CD4-positive, alpha-beta T cell (primary cell): ENCODE results near the gene CNNM1. TPM values are rescaled to one million over a fixed set of nuclear protein-coding genes. Genes with fewer than 3 reads are reported as not detected.

Source experiments
- ATAC-seq: fragments of 200-7000 bp; cut with Tn5 transposase; one replicate; pipeline ENCODE4 v1.10.0; 2022; ENCODE audit warnings: mild to moderate bottlenecking; ENCODE audit not compliant: poor library complexity
- CTCF ChIA-PET: fragments of 350-600 bp; sonication (Branson Sonifier 250); formaldehyde crosslinking; loops from one replicate; lab custom pipeline; 2021; ENCODE audit warnings: antibody characterized with exemption, inconsistent platforms; lab: Charles Lee
- POLR2A ChIA-PET: fragments of 350-600 bp; sonication (Branson Sonifier 250); formaldehyde crosslinking; loops from one replicate; lab custom pipeline; 2021; ENCODE audit warnings: antibody characterized with exemption, inconsistent platforms; lab: Charles Lee
- DNase-seq, 14 experiments: peaks; one replicate each; pipeline ENCODE4 v3.0.0-alpha.2; 2013 to 2020; ENCODE audit warnings: mixed read lengths in 2 of 14
- H3K27ac ChIP-seq, 2 donors: one replicate each; pipeline versions ENCODE4 v1.5.1 to v1.7.0; 2013; ENCODE audit warnings: low read length in 2 of 2, low read depth in 1 of 2, mild to moderate bottlenecking in 1 of 2
- H3K27me3 ChIP-seq, 2 experiments: 1 replicate in 1 of 2; 2 replicates in 1 of 2; pipeline versions ENCODE4 v1.6.1 to v1.7.0; 2013; ENCODE audit warnings: low read length in 2 of 2, control low read depth in 1 of 2, mild to moderate bottlenecking in 1 of 2, moderate library complexity in 1 of 2; ENCODE audit not compliant: insufficient read depth in 2 of 2, control insufficient read depth in 1 of 2
- H3K36me3 ChIP-seq: one replicate; pipeline ENCODE4 v1.6.1; 2013; ENCODE audit warnings: low read length, control low read depth; ENCODE audit not compliant: insufficient read depth
- H3K4me1 ChIP-seq: one replicate; pipeline ENCODE4 v1.6.1; 2013; ENCODE audit warnings: low read length, control low read depth; ENCODE audit not compliant: insufficient read depth
- H3K4me3 ChIP-seq: one replicate; pipeline ENCODE4 v1.5.1; 2013; ENCODE audit warnings: mild to moderate bottlenecking, low read length, moderate library complexity
- H3K9me3 ChIP-seq, 2 experiments: 1 replicate in 1 of 2; 2 replicates in 1 of 2; pipeline versions ENCODE4 v1.6.1 to v1.7.0; 2013; ENCODE audit warnings: low read length in 2 of 2, mild to moderate bottlenecking in 2 of 2, control low read depth in 1 of 2, moderate library complexity in 1 of 2; ENCODE audit not compliant: control insufficient read depth in 1 of 2, insufficient read depth in 1 of 2
- H3K27ac Mint-ChIP-seq: one replicate; pipeline ENCODE4 v1.8.0; 2020; ENCODE audit warnings: mixed read lengths
- H3K27me3 Mint-ChIP-seq: one replicate; pipeline ENCODE4 v1.8.0; 2021; ENCODE audit warnings: mixed read lengths
- H3K36me3 Mint-ChIP-seq: one replicate; pipeline ENCODE4 v1.8.0; 2021; ENCODE audit warnings: low read depth, mixed read lengths
- H3K4me1 Mint-ChIP-seq: one replicate; pipeline ENCODE4 v1.8.0; 2021; ENCODE audit warnings: low read depth, mixed read lengths
- H3K4me3 Mint-ChIP-seq: one replicate; pipeline ENCODE4 v1.8.0; 2020; ENCODE audit warnings: mild to moderate bottlenecking, mixed read lengths
- H3K9me3 Mint-ChIP-seq: one replicate; pipeline ENCODE4 v1.8.0; 2020; ENCODE audit warnings: mixed read lengths
- CTCF ChIP-seq: fragments of 200-600 bp; IDR thresholded peaks from one replicate; pipeline ENCODE4 v1.8.0; 2022; ENCODE audit warnings: antibody characterized with exemption, mild to moderate bottlenecking
- intact Hi-C, 2 experiments: fragments of 100-400 bp; cut with DNase I in 1 of 2; cut with micrococcal nuclease in 1 of 2; formaldehyde crosslinking; loops; one replicate each; pipeline versions ENCODE4 v1.15.1 to v1.9.0; 2023 to 2025; cut with DNase I, micrococcal nuclease
- total RNA-seq, 174 experiments: library from RNA in 2 of 174; stranded (reverse) in 2 of 174; gene quantifications; one replicate each; pipeline ENCODE4 v1.2.3 and lab custom pipeline; 2021 to 2026

The CNNM1 gene
- total RNA-seq, 2 experiments from 2014 or later = 0.16 to 0.17 TPM

- no peaks in the 10 kb centered on the region for H3K9me3 ChIP-seq
- peaks cover 9% of the 10 kb centered on the region for H3K4me1 ChIP-seq
- no peak overlapping the region for H3K4me3 ChIP-seq
- DNase-seq = no peak
- TF ChIP-seq CTCF = no peak
- Mint-ChIP-seq H3K27ac (no peak overlapping the region), H3K4me3 (peak overlapping the region; percentile 62), H3K36me3 (peaks cover 50% of the 10 kb centered on the region), H3K27me3 (no peaks in the 10 kb centered on the region), H3K4me1 (peaks cover 13% of the 10 kb centered on the region), H3K9me3 (no peaks in the 10 kb centered on the region)
- intact Hi-C loops = loop anchor here in 1 of 2 experiments (10.0 kb wide), 3 partner anchors 590 to 1930 kb away; partner anchors contain the start of genes ERLIN1, MMS19 and UBTD1
- no peaks in the 10 kb centered on the region for H3K27me3 ChIP-seq
- ChIA-PET POLR2A (no interaction called here), CTCF (interaction anchor here (3.4 kb wide), 1 partner anchor 11 kb away, joined by 7 read pairs; no protein-coding TSS in a partner anchor)
- no peak for ATAC-seq
- H3K27ac ChIP-seq = no peak overlapping the region
- peaks cover 5% of the 10 kb centered on the region for H3K36me3 ChIP-seq
Measured at GRCh38 chr10:99425204-99425603, 96.0 kb downstream of the CNNM1 start.

- intact Hi-C loops = loop anchor here in 1 of 2 experiments (10.0 kb wide), 3 partner anchors 588 to 1932 kb away; partner anchors contain the start of genes ERLIN1, MMS19 and UBTD1
- Mint-ChIP-seq H3K27ac (no peak overlapping the region), H3K27me3 (no peaks in the 10 kb centered on the region), H3K4me3 (no peak overlapping the region), H3K36me3 (peaks cover 49% of the 10 kb centered on the region), H3K9me3 (no peaks in the 10 kb centered on the region), H3K4me1 (peaks cover 26% of the 10 kb centered on the region)
- Histone ChIP-seq H3K27me3 (no peaks in the 10 kb centered on the region), H3K4me3 (no peak overlapping the region), H3K9me3 (no peaks in the 10 kb centered on the region), H3K27ac (no peak overlapping the region), H3K36me3 (peaks cover 2% of the 10 kb centered on the region), H3K4me1 (peaks cover 17% of the 10 kb centered on the region)
- DNase-seq (no peak), ATAC-seq (no peak)
- no peak for TF ChIP-seq CTCF
- POLR2A ChIA-PET = no interaction called here
- CTCF ChIA-PET = interaction anchor here (3.4 kb wide), 1 partner anchor 9 kb away, joined by 7 read pairs; no protein-coding TSS in a partner anchor
Measured at GRCh38 chr10:99426689-99427088, 97.5 kb downstream of the CNNM1 start.

GRCh38 chr10:99427566-99428190 lies 98.5 kb downstream of the CNNM1 start:
- Mint-ChIP-seq H3K27me3 (no peaks in the 10 kb centered on the region), H3K36me3 (peaks cover 41% of the 10 kb centered on the region), H3K27ac (no peak overlapping the region), H3K4me3 (no peak overlapping the region), H3K9me3 (no peaks in the 10 kb centered on the region), H3K4me1 (peaks cover 36% of the 10 kb centered on the region)
- DNase-seq (no peak), ATAC-seq (no peak)
- intact Hi-C loops = loop anchor here in 1 of 2 experiments (10.0 kb wide), 3 partner anchors 587 to 1933 kb away; partner anchors contain the start of genes ERLIN1, MMS19 and UBTD1
- H3K36me3 ChIP-seq = peaks cover 2% of the 10 kb centered on the region
- H3K4me3 ChIP-seq = no peak overlapping the region
- H3K4me1 ChIP-seq = peaks cover 17% of the 10 kb centered on the region
- no peak overlapping the region for H3K27ac ChIP-seq
- ChIA-PET POLR2A (no interaction called here), CTCF (interaction anchor here (1.2 to 3.4 kb wide), 2 partner anchors 8 to 11 kb away, joined by 3 to 7 read pairs; no protein-coding TSS in a partner anchor)
- no peaks in the 10 kb centered on the region for H3K9me3 ChIP-seq
- H3K27me3 ChIP-seq = no peaks in the 10 kb centered on the region
- no peak for TF ChIP-seq CTCF
